ENCODE results near the gene JAG2.

Gene JAG2

DNA sequence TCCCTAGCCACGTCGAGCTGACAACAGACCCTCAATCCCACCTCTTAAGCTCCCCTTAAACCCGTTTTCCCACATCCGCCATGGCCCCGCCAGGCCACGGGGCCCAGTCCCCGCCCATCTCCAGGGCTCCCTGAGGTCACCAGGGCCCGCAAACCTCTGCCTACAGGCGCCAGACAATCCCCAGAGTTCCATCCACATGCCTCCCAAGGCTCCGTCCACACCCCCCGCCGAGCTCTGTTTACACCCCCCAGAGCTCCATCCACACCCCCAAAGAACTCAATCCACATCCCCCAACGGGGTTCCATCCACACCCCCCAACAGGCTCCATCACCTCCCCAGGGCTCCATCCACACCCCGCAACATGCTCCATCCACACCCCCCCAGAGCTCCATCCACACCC is 9.2 kb downstream of the JAG2 start:
- TF ChIP-seq GATA2 (IDR thresholded peaks at IDR 0.05; ENCODE audit: low read depth, low read length) (no peak), GATA3 (IDR thresholded peaks at IDR 0.05; ENCODE audit: low read depth, low read length) (no peak)

DNA sequence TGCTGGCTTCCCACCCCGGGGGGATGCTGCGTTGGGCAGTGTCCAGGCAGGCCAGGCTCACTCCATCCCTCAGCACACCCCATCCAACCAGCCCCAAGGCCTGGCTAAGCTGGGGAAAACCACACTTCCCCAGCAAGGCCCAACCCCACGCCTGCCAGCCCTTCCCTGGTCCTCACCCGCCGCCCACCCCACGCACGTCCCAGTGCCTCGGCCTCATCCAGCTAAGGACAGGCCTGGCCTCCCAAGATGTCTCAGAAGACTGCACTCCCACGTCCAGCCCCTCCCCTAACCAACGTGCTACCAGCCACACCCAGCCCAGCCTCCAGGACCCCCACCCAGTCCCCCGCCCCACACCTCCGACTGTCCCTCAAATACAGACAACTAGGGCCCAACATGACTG is 9.8 kb downstream of the JAG2 start:
- TF ChIP-seq GATA3 (IDR thresholded peaks at IDR 0.05; ENCODE audit: low read depth, low read length) (no peak), GATA2 (IDR thresholded peaks at IDR 0.05; ENCODE audit: low read depth, low read length) (no peak)

GRCh38 chr14:105157872-105158271 is 10.7 kb downstream of the JAG2 start:
- TF ChIP-seq GATA3 (IDR thresholded peaks at IDR 0.05; ENCODE audit: low read depth, low read length), result no peak
- no peak for TF ChIP-seq GATA2 (IDR thresholded peaks at IDR 0.05; ENCODE audit: low read depth, low read length)

DNA sequence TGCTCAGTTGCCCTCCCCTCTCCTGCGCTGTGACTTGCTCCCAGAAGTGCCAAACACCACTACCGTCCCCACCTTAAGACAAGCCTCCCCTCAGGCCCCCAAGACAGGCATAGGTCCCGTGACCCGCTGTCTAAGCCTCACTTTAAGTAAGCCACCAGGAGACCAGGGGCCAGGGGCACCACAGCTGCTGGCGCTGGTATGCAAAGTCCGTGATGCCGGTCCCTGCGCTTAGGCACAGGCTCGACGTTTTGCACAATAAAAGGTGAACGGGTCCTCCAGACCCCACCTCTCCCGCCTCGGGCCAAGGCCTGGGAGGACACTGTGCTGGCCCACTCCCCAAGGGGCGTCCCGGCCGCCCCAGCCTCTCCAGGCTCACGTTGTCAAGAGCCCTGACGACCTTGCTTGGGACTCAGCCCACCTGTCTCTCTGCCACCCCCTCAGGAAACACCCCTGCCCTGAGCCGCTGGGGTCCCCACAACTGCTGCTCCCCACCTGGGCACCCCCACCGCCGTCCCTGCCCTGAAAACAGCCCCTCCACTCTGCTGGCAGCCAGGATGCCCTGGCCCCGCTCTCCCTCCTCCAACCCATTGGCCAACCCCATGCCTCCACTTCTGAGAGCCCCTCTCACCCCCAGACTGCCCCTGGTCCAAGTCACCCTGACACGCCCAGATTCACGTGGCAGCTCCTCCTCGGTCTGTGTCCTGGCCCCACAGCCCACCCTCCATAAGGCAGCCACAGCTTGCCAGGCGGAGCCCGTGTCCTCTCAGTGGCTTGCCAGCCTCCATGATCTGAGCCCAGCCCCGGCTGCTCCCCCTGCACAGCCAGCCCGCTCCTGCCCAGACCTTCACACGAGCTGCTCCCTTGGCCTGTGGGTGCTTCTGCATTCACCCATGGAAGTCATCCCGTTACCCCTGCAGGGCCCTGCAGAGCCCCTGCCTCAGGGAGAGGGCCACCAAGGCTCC is 11.9 kb downstream of the JAG2 start:
- TF ChIP-seq GATA2 (IDR thresholded peaks at IDR 0.05; ENCODE audit: low read depth, low read length) (no peak), GATA3 (IDR thresholded peaks at IDR 0.05; ENCODE audit: low read depth, low read length) (no peak)

DNA sequence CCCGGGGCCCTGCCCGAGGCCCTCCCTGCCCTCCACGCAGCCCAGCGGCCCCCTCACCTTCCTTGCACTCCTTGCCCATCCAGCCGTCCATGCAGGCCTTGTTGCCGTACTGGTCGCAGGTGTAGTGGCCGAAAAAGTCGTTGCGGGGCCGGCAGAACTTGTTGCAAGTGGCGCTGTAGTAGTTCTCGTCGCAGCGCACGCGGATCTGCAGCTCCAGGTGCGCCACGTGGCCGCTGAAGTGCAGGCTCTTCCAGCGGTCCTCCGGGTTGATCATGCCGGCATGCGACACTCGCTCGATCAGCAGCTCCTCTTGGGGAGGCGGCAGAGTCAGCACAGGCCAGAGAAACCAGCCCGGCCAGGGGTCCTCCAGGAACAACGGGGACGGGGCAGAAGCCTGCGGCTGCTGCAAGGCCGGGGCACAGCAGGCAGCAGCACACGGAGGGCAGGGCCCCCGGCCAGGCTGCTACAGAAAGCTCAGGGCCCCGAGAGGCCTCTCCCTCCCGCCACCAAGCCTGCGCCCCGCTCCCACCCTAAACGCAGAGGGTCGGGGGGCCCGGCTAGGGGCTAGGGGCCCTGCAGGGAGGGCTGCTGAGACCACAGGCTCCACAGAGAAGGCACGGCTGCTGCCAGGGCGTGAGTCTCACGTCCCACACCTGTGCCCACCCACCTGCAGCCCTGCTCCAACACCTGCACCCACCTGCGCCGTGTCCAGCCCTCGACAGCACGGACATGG is 12.7 kb downstream of the JAG2 start:
- no peak for TF ChIP-seq GATA2 (IDR thresholded peaks at IDR 0.05; ENCODE audit: low read depth, low read length)
- TF ChIP-seq GATA3 (IDR thresholded peaks at IDR 0.05; ENCODE audit: low read depth, low read length), result no peak

GRCh38 chr14:105155071-105155651 is 13.4 kb downstream of the JAG2 start:
- TF ChIP-seq GATA3 (IDR thresholded peaks at IDR 0.05; ENCODE audit: low read depth, low read length), result no peak
- no peak for TF ChIP-seq GATA2 (IDR thresholded peaks at IDR 0.05; ENCODE audit: low read depth, low read length)

DNA sequence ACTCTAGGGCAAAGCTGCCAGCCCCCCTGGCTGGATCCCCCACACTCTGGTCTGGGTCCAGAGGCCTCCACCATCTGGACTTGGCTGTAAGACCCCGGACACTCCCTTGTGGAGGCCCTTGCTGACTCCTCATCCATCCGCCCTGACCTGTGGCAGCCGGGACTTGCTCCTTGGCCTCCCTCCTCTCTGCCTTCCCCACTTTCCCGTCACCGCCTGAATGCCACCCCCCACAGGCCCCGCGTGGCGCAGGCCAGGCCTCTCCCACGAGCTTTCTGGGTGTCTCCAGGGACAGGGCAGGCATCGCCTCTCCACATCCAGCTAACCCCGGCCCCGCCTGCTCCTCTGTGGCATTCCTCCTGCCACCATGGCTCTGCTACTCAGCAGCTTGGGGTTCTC is 14.1 kb downstream of the JAG2 start:
- TF ChIP-seq GATA2 (IDR thresholded peaks at IDR 0.05; ENCODE audit: low read depth, low read length) (no peak), GATA3 (IDR thresholded peaks at IDR 0.05; ENCODE audit: low read depth, low read length) (no peak)

- TF ChIP-seq GATA2 (IDR thresholded peaks at IDR 0.05; ENCODE audit: low read depth, low read length) (no peak), GATA3 (IDR thresholded peaks at IDR 0.05; ENCODE audit: low read depth, low read length) (no peak)
These were observed 14.7 kb downstream of the JAG2 start for GRCh38 chr14:105153739-105154475.

GRCh38 chr14:105153331-105153731 is 15.2 kb downstream of the JAG2 start:
- TF ChIP-seq GATA2 (IDR thresholded peaks at IDR 0.05; ENCODE audit: low read depth, low read length) (no peak), GATA3 (IDR thresholded peaks at IDR 0.05; ENCODE audit: low read depth, low read length) (no peak)

- no peak for TF ChIP-seq GATA2 (IDR thresholded peaks at IDR 0.05; ENCODE audit: low read depth, low read length)
- TF ChIP-seq GATA3 (IDR thresholded peaks at IDR 0.05; ENCODE audit: low read depth, low read length), result no peak
These were observed 15.8 kb downstream of the JAG2 start for GRCh38 chr14:105152794-105153241.

DNA sequence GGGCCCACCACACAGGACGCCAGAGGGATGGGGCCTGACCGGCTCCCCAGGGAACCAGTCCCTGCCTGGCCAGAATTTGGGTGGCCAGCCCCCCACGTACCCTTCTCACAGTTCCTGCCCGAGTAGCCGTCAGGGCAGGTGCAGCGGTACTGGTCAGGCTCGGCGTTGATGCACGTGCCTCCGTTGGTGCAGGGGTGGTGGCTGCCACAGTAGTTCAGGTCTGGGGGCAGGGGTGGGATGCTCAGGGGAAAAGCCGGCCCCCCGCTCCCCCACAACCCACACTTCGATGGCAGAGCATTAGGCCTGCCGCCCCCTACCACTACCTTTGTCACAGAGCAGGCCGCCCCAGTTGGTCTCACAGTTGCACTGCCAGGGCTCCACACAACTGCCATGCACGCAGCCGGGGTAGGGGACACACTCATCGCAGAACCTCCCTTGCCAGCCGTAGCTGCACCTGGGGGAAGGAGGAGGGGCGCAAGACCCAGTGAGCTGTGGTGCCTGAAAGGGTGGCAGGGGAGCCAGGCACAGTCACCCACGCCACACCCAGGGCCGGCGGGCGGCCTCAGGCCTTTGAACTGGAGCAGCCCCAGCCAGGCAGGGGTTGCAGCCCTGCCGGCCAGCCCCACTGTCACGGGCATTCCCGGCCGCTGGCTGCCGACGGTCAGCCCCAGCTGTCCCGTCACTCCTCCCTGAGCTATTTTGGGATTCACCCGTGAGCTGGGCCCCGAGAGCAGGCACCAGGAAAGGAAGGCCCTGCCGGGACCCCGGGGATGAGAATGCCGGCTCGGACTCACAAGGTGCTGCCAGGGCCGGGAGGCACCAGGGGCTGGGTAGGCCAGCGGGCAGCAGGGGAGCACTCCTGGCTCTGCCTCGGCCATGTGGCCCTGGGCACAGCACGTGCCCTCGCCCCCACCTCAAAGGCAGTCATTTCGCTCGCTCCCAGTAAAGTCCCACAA is 16.5 kb downstream of the JAG2 start:
- no peak for TF ChIP-seq GATA2 (IDR thresholded peaks at IDR 0.05; ENCODE audit: low read depth, low read length)
- no peak for TF ChIP-seq GATA3 (IDR thresholded peaks at IDR 0.05; ENCODE audit: low read depth, low read length)

- no peak for TF ChIP-seq GATA2 (IDR thresholded peaks at IDR 0.05; ENCODE audit: low read depth, low read length)
- no peak for TF ChIP-seq GATA3 (IDR thresholded peaks at IDR 0.05; ENCODE audit: low read depth, low read length)
These were observed 17.3 kb downstream of the JAG2 start for GRCh38 chr14:105151084-105151837.
